Neural cell (in vitro differentiated cells): ENCODE data around the gene CYSRT1. TPM values are rescaled to one million over a fixed set of nuclear protein-coding genes. Genes with fewer than 3 reads are reported as not detected.

Experiments
- H2AFZ ChIP-seq: fragments of 200-600, 300-800 bp; sonication (generic), shearing (Covaris generic); 2 replicates; pipeline ENCODE4 v1.6.0; 2014; ENCODE audit warnings: low read depth, mild to moderate bottlenecking, antibody characterized with exemption, low read length, moderate library complexity
- H3F3A ChIP-seq: fragments of 200-600 bp; shearing (Covaris generic); 2 replicates; pipeline ENCODE4 v1.6.1; 2016; ENCODE audit warnings: mild to moderate bottlenecking, moderate library complexity, mixed read lengths, antibody characterized with exemption, low read length; ENCODE audit not compliant: insufficient read depth, poor library complexity, severe bottlenecking
- H3K27ac ChIP-seq: fragments of 200-600, 300-800 bp; sonication (generic), shearing (Covaris generic); 2 replicates; pipeline ENCODE4 v1.5.1; 2014; ENCODE audit warnings: mild to moderate bottlenecking, low read length, moderate library complexity
- H3K27me3 ChIP-seq: fragments of 300-800, 200-600 bp; sonication (generic), shearing (Covaris generic); 2 replicates; pipeline ENCODE4 v1.6.0; 2014; ENCODE audit warnings: mild to moderate bottlenecking, low read depth, low read length, moderate library complexity; ENCODE audit not compliant: insufficient read depth
- H3K36me3 ChIP-seq: fragments of 300-800, 200-600 bp; sonication (generic), shearing (Covaris generic); 2 replicates; pipeline ENCODE4 v1.5.1; 2014; ENCODE audit warnings: mild to moderate bottlenecking, antibody characterized with exemption, low read length, moderate library complexity; ENCODE audit not compliant: insufficient read depth
- H3K4me2 ChIP-seq: fragments of 300-800, 200-600 bp; sonication (generic), shearing (Covaris generic); 2 replicates; pipeline ENCODE4 v1.6.0; 2014; ENCODE audit warnings: mild to moderate bottlenecking, low read length
- H3K4me3 ChIP-seq: fragments of 300-800, 200-600 bp; sonication (generic), shearing (Covaris generic); 2 replicates; pipeline ENCODE4 v1.5.1; 2014; ENCODE audit warnings: mild to moderate bottlenecking, low read length, moderate library complexity
- H3K79me2 ChIP-seq: fragments of 200-600 bp; shearing (Covaris generic); replicated peaks from 2 replicates; pipeline ENCODE4 v1.6.0; 2014; ENCODE audit warnings: mild to moderate bottlenecking, low read length, moderate library complexity; ENCODE audit not compliant: insufficient read depth
- H3K9ac ChIP-seq: fragments of 300-800, 200-600 bp; sonication (generic), shearing (Covaris generic); 2 replicates; pipeline ENCODE4 v1.6.1; 2016; ENCODE audit warnings: mild to moderate bottlenecking, low read length, mixed read lengths
- H3K9me2 ChIP-seq: fragments of 200-600 bp; shearing (Covaris generic); 2 replicates; pipeline ENCODE4 v1.6.1; 2016; ENCODE audit warnings: mild to moderate bottlenecking, low read length, mixed read lengths; ENCODE audit not compliant: insufficient read depth
- H3K9me3 ChIP-seq: fragments of 200-600, 300-800 bp; sonication (generic), shearing (Covaris generic); 2 replicates; pipeline ENCODE4 v1.6.1; 2016; ENCODE audit warnings: mild to moderate bottlenecking, mixed run types, low read length, moderate library complexity, mixed read lengths
- H4K20me1 ChIP-seq: fragments of 200-600 bp; shearing (Covaris generic); 2 replicates; pipeline ENCODE4 v1.6.1; 2016; ENCODE audit warnings: mild to moderate bottlenecking, mixed run types; ENCODE audit not compliant: insufficient read depth
- EP300 ChIP-seq: fragments of 450-650 bp; conservative IDR thresholded peaks from 2 replicates; pipeline ENCODE4 v1.6.1; 2014; ENCODE audit warnings: antibody characterized with exemption, mild to moderate bottlenecking, moderate library complexity; ENCODE audit not compliant: poor library complexity, severe bottlenecking
- EZH2 ChIP-seq: fragments of 200-600, 300-800 bp; shearing (Covaris generic), sonication (generic); IDR thresholded peaks from 2 replicates; pipeline ENCODE4 v1.6.1; 2014; ENCODE audit warnings: antibody characterized with exemption, low read length, borderline replicate concordance, mild to moderate bottlenecking; ENCODE audit not compliant: insufficient read depth, poor library complexity, severe bottlenecking
- MXI1 ChIP-seq: fragments of 450-650 bp; conservative IDR thresholded peaks from 2 replicates; pipeline ENCODE4 v1.6.1; 2014; ENCODE audit warnings: antibody characterized with exemption, mild to moderate bottlenecking; ENCODE audit not compliant: poor library complexity, severe bottlenecking
- POLR2AphosphoS5 ChIP-seq: IDR thresholded peaks from 2 replicates; pipeline ENCODE4 v1.6.1; 2012
- RAD21 ChIP-seq: fragments of 450-650 bp; conservative IDR thresholded peaks from 2 replicates; pipeline ENCODE4 v1.6.1; 2014; ENCODE audit warnings: antibody characterized with exemption, mild to moderate bottlenecking, moderate library complexity
- SMC3 ChIP-seq: fragments of 450-650 bp; conservative IDR thresholded peaks from 2 replicates; pipeline ENCODE4 v1.6.1; 2014; ENCODE audit warnings: antibody characterized with exemption, mild to moderate bottlenecking, moderate library complexity; ENCODE audit not compliant: poor library complexity
- TAF1 ChIP-seq: IDR thresholded peaks from 2 replicates; pipeline ENCODE4 v1.6.1; 2012; ENCODE audit warnings: low read depth
- polyA plus RNA-seq: library from polyadenylated mRNA; depleted of rRNA; stranded (reverse); fragments of >200 nt; gene quantifications from 2 replicates; pipeline ENCODE4 v1.2.3, GENCODE V29; 2014
- TF ChIP-seq, protein P1 (sequence below): IDR thresholded peaks from 2 replicates; pipeline ENCODE4 v1.6.1; 2012; ENCODE audit warnings: borderline replicate concordance
- TF ChIP-seq, protein P2 (sequence below): fragments of 450-650 bp; IDR thresholded peaks from 2 replicates; pipeline ENCODE4 v1.5.1; 2014; ENCODE audit warnings: antibody characterized with exemption, mild to moderate bottlenecking, moderate library complexity; ENCODE audit not compliant: poor library complexity, severe bottlenecking

Gene CYSRT1
- polyA plus RNA-seq, 1 donor from 2014 or later: 3.3 TPM

DNA sequence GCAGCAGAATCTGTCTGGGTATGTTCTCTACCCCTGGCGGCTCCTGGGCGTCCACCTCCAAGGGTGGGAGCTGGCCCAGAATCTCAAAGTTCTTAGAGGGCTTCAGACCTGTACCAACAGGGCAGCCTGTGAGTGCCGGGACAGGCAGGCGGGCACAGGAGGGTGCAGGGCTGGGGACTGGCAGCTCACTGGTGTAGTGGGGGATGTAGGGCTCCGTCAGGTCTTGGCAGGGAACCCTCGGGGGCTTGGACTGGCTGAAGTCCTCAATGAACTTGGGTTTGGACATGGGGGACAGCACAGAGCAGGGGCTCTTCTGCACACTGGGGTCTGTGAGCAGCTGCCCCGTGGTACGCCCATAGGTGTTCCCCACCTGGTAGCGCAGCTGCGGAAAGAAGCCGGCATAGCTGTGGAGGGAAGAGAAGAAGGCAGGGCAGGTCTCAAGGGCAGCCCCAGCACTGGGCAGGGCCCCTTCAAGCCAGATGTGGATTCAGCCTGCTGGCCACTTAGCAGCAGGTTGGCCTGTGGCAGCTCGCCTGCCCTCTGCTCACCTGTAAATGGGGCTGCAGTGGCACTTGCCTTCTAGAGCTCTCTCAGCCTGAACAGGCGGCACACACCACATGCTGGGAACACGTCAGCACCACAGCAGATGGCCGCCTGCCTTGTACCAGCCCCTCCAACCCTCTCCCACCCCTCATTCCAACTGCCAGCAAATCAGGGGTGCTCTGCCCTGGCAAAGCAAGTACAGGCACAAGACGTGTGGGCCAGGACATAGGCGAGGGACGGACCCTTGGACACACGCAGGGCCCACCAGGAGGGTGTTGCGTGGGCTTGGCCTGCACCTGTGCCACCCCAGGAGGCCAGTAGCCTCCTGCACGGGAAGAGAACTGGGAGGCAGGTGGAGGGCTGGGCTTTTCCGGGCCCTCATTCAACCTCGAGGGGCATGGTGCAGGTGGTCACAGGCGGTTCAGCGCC, 20.8 kb downstream of the CYSRT1 start:
- H3K9me3 ChIP-seq: no peaks in the 10 kb centered on the region
- no peaks in the 10 kb centered on the region for H3K36me3 ChIP-seq
- H4K20me1 ChIP-seq: no peaks in the 10 kb centered on the region
- peaks cover 14% of the 10 kb centered on the region for H3K79me2 ChIP-seq
- no peak for TF ChIP-seq EZH2
- TF ChIP-seq, protein P1, sequence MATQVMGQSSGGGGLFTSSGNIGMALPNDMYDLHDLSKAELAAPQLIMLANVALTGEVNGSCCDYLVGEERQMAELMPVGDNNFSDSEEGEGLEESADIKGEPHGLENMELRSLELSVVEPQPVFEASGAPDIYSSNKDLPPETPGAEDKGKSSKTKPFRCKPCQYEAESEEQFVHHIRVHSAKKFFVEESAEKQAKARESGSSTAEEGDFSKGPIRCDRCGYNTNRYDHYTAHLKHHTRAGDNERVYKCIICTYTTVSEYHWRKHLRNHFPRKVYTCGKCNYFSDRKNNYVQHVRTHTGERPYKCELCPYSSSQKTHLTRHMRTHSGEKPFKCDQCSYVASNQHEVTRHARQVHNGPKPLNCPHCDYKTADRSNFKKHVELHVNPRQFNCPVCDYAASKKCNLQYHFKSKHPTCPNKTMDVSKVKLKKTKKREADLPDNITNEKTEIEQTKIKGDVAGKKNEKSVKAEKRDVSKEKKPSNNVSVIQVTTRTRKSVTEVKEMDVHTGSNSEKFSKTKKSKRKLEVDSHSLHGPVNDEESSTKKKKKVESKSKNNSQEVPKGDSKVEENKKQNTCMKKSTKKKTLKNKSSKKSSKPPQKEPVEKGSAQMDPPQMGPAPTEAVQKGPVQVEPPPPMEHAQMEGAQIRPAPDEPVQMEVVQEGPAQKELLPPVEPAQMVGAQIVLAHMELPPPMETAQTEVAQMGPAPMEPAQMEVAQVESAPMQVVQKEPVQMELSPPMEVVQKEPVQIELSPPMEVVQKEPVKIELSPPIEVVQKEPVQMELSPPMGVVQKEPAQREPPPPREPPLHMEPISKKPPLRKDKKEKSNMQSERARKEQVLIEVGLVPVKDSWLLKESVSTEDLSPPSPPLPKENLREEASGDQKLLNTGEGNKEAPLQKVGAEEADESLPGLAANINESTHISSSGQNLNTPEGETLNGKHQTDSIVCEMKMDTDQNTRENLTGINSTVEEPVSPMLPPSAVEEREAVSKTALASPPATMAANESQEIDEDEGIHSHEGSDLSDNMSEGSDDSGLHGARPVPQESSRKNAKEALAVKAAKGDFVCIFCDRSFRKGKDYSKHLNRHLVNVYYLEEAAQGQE: no peak
- TF ChIP-seq TAF1: no peak
- TF ChIP-seq POLR2AphosphoS5: no peak
- no peak for TF ChIP-seq MXI1
- TF ChIP-seq, protein P2, sequence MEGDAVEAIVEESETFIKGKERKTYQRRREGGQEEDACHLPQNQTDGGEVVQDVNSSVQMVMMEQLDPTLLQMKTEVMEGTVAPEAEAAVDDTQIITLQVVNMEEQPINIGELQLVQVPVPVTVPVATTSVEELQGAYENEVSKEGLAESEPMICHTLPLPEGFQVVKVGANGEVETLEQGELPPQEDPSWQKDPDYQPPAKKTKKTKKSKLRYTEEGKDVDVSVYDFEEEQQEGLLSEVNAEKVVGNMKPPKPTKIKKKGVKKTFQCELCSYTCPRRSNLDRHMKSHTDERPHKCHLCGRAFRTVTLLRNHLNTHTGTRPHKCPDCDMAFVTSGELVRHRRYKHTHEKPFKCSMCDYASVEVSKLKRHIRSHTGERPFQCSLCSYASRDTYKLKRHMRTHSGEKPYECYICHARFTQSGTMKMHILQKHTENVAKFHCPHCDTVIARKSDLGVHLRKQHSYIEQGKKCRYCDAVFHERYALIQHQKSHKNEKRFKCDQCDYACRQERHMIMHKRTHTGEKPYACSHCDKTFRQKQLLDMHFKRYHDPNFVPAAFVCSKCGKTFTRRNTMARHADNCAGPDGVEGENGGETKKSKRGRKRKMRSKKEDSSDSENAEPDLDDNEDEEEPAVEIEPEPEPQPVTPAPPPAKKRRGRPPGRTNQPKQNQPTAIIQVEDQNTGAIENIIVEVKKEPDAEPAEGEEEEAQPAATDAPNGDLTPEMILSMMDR: no peak
- no peak for TF ChIP-seq RAD21
- TF ChIP-seq SMC3: no peak
- TF ChIP-seq EP300: no peak
- no peak overlapping the region for H3K9ac ChIP-seq
- H3K9me2 ChIP-seq: no peaks in the 10 kb centered on the region
- H2AFZ ChIP-seq: no peak overlapping the region
- H3K27ac ChIP-seq: no peak overlapping the region
- H3K27me3 ChIP-seq: no peaks in the 10 kb centered on the region
- no peak overlapping the region for H3K4me3 ChIP-seq
- no peaks in the 10 kb centered on the region for H3F3A ChIP-seq
- H3K4me2 ChIP-seq: no peak overlapping the region

DNA sequence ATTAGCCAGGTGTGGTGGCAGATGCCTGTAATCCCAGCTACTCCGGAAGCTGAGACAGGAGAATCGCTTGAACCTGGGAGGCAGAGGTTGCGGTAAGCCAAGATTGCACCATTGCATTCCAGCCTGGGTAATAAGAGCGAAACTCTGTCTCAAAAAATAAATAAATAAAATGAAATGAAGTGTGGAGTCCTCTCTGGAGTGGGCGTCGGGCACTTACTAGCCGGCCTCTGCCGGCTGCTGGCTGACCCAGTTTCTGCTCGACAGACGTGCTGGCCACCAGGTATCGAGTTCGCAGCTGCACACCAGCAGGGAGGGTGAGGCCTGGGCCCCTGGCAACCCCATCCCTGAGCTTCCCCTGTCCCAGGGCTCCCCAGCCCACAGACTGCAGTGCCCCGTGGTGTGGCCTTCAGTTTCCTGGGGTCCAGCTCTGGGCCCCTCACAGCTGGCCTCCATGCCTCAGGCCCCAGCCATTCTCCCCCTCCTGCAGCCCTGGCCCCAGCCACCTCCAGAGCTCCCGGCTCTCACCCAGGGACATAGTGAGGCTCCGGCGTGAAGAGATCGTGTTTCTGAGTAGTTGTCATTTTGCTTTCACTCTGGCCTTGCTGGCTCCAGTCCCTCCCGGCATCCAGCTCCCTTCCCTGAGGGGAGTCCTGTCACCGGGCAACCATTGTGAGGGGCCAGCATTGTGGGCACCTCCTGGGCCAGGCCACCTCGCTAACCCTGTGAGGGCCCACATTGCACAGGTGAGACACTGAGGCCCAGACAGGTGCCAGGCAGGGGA, 22.4 kb downstream of the CYSRT1 start:
- TF ChIP-seq RAD21 (no peak), EZH2 (no peak)
- Histone ChIP-seq H3K9me3 (no peaks in the 10 kb centered on the region), H3K27me3 (no peaks in the 10 kb centered on the region), H3K4me3 (no peak overlapping the region), H3F3A (no peaks in the 10 kb centered on the region), H3K27ac (no peak overlapping the region), H3K4me2 (no peak overlapping the region), H2AFZ (no peak overlapping the region), H3K79me2 (peaks cover 6% of the 10 kb centered on the region), H3K36me3 (no peaks in the 10 kb centered on the region), H3K9ac (no peak overlapping the region), H4K20me1 (no peaks in the 10 kb centered on the region), H3K9me2 (no peaks in the 10 kb centered on the region)
